ENCODE measurements around the gene DIAPH3.

GRCh38 chr13:59774491-59774971 lies 389.2 kb downstream of the DIAPH3 start:
- TF ChIP-seq CTCF (IDR thresholded peaks at IDR 0.05) (no peak), TAF1 (IDR thresholded peaks at IDR 0.05; ENCODE audit: borderline replicate concordance, low read depth, low read length) (no peak), POLR2AphosphoS5 (IDR thresholded peaks at IDR 0.05; ENCODE audit: low read depth, low read length) (no peak), NRF1 (IDR thresholded peaks at IDR 0.05; ENCODE audit: low read depth, low read length) (no peak), EP300 (IDR thresholded peaks at IDR 0.05; ENCODE audit: borderline replicate concordance in 1 of 2, low read depth in 1 of 2, low read length in 1 of 2) (peak in 1 of 2 experiments; percentile 35; a peak in 2 of 4 replicates), RFX5 (IDR thresholded peaks at IDR 0.05; ENCODE audit: low read length) (no peak), SMC3 (IDR thresholded peaks at IDR 0.05; ENCODE audit: low read depth, low read length) (no peak), GABPA (IDR thresholded peaks at IDR 0.05; ENCODE audit: low read depth) (no peak), FOSL2 (IDR thresholded peaks at IDR 0.05; ENCODE audit: borderline replicate concordance, low read depth) (peak; percentile 31; the same call in 1 of the 2 replicates), EZH2phosphoT487 (IDR thresholded peaks at IDR 0.05; ENCODE audit: borderline replicate concordance, low read depth) (no peak)
- TF ChIP-seq, protein P1, sequence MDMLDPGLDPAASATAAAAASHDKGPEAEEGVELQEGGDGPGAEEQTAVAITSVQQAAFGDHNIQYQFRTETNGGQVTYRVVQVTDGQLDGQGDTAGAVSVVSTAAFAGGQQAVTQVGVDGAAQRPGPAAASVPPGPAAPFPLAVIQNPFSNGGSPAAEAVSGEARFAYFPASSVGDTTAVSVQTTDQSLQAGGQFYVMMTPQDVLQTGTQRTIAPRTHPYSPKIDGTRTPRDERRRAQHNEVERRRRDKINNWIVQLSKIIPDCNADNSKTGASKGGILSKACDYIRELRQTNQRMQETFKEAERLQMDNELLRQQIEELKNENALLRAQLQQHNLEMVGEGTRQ (IDR thresholded peaks at IDR 0.05; ENCODE audit: borderline replicate concordance, low read depth, low read length) = no peak
- TF ChIP-seq, protein P2, sequence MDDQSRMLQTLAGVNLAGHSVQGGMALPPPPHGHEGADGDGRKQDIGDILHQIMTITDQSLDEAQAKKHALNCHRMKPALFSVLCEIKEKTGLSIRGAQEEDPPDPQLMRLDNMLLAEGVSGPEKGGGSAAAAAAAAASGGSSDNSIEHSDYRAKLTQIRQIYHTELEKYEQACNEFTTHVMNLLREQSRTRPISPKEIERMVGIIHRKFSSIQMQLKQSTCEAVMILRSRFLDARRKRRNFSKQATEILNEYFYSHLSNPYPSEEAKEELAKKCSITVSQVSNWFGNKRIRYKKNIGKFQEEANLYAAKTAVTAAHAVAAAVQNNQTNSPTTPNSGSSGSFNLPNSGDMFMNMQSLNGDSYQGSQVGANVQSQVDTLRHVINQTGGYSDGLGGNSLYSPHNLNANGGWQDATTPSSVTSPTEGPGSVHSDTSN (IDR thresholded peaks at IDR 0.05) = peak; percentile 83

All from SK-N-SH (cell line).